OCI-LY7 (cell line): Measurements from ENCODE around the gene SLIT3.

Source experiments
- CTCF ChIP-seq: fragments of 200-600 bp; sonication (generic); conservative IDR thresholded peaks from 2 replicates; pipeline ENCODE4 v1.5.1; 2014; ENCODE audit warnings: mild to moderate bottlenecking, antibody characterized with exemption, low read length, moderate library complexity, mixed read lengths
- EZH2phosphoT487 ChIP-seq: fragments of 200-600 bp; sonication (generic); IDR thresholded peaks from 2 replicates; pipeline ENCODE4 v1.6.1; 2018; ENCODE audit warnings: low read depth, borderline replicate concordance, mild to moderate bottlenecking, mixed run types, antibody characterized with exemption, low read length, moderate library complexity, mixed read lengths

- TF ChIP-seq CTCF (no peak), EZH2phosphoT487 (no peak)
Observed at GRCh38 chr5:168886157-168886556, 414.8 kb downstream of the SLIT3 start.
